GM21737 (cell line): ENCODE data around the gene SMYD5.
"Not testable (repeated sequence)": the region's sequence is repeated elsewhere in the genome, so short reads cannot be mapped to it uniquely, and the experiment has no call there.

Source experiments
- ATAC-seq: cut with Tn5 transposase; IDR thresholded peaks from one replicate; pipeline ENCODE4 v1.9.1; 2021; ENCODE audit warnings: mild to moderate bottlenecking, moderate library complexity; ENCODE audit not compliant: unreplicated experiment

Gene SMYD5

DNA sequence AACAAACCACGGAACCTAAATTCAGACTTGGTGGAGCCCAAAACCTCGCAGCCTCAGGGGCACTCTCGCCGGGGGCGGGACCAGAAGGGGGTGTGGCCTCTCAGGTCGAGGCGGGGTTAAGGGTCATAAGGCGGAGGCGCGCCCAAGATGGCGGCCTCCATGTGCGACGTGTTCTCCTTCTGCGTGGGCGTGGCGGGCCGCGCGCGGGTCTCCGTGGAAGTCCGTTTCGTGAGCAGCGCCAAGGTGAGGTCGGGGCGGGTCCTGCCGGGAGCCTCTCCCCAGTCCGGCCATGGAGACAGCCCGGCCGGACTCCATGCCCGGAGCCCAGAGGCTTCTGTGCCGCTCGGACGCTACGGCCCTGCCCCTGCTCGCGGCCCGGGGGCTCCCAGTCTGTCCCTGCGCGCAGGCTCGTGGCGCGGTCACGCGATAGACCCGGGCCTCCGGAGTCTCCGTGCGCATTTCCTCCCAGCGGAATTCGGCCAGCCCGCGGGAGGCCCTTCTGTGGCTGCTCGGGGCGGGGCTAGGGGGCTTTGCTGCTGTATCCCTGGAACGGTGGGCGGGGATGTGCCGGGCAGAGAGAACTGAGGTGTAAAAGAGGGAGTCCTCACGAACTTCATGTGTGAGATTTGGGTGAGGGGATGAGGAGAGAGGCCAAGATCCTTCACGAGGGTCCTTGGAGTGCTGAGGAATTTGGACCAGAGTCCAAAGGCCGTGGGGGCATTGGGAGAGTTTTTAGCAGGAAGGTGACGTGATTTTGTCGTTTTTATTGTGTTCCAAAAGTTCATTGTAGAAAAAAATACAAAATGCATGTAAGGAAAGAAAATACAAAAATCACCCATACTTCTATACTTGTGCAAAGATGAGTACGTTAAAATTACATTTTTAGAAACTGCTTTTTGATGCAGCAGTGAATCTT lies at the start of gene SMYD5:
Gene SMYD5 (plus strand): TSS at position 126 of the 916 bp plus-strand sequence. CDS start 22 bp downstream, at position 148.
- ATAC-seq, result peak; percentile 95

DNA sequence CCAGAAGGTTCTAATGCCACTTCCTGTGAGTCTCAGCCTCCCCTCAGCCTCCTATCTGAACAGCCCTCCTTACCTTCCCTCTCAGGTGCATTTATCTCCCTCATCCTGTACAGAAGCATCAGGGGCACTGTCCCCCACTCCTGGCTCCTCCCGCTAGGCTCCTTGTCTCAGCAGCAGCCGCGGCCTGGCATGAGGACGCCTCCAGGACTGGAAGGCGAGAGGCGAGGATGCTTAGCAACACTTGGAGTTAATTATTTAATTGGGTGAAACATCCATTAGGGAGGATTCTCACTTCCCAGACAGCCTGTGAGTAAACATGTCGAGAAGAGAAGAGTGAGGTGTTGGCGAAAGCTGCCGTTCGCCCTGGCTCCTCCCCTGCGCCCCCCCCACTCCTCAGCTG lies 48.1 kb upstream of the SMYD5 start:
- not testable (repeated sequence) for ATAC-seq

DNA sequence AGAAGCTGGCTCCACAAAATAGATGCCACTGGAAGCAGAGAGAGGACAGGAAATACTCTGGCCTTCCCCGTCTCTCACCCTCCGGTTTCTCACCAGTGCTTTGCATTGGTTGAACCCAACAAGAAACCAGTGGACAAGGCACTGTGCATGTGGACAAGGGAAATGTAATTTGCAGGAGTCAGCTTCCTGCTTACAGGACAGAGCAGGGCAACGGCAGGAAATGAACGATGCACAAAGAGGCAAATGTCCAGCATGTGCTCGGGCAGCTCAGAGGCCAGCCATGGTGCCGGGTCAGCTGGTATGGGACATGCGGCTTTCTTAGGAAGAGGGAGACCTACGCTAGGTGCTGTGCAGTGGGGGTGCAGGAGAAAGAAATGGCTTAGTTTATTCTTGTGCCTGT lies 47.2 kb upstream of the SMYD5 start:
- ATAC-seq, result not testable (repeated sequence)

DNA sequence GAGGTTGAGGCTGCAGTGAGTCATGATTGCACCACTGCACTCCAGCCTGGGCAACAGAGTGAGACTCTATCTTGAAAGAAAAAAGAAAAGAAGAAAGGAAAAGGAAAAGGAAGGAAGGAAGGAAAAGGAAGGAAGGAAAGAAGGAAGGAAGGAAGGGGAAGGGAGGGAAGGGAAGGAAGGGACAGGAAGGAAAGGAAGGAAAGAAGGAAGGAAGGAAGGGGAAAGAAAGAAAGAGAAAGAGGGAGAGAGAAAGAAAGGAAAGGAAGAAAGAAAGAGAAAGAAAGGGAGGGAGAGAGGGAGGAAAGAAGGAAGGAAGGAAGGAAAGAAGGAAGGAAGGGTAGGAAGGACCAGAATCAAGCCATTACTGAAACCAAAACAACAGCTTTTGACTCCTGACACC lies 45.7 kb upstream of the SMYD5 start:
- not testable (repeated sequence) for ATAC-seq

DNA sequence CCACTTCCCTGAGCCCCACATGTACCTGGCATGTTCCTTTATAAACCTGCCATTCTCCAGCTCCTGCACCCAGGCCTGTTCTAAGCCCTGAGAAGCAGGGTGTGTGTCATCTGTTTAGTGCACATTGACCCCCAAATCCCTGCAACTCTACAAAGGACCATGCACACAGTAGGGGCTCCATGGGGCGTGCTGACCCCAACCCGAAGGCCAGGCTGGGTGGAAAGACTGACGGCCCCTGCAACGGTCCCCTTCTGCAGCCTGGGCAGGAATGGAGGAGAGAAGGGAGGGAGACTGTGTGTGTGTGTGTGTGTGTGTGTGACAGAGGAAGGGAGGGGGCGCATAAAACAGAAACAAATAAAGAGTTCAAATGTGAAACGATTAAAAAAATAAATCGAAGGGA lies 43.7 kb upstream of the SMYD5 start:
- ATAC-seq, result not testable (repeated sequence)

DNA sequence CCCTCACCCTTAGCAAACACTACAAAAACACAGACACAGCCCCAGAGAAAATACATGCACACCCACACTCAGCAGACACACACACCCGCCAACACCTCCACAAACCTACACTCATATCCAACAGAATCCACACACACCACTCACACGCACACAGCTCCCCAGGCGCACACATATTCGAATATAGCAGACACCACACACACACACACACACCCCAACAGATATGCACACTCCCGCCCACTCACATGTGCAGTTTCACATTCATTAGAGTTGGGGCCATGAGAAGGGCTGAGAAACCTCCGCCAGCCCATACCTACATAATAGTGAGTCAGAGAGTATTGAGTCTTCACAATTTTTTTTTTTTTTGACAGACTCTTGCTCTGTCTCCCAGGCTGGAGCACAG lies 41.1 kb upstream of the SMYD5 start:
- ATAC-seq, result no peak

DNA sequence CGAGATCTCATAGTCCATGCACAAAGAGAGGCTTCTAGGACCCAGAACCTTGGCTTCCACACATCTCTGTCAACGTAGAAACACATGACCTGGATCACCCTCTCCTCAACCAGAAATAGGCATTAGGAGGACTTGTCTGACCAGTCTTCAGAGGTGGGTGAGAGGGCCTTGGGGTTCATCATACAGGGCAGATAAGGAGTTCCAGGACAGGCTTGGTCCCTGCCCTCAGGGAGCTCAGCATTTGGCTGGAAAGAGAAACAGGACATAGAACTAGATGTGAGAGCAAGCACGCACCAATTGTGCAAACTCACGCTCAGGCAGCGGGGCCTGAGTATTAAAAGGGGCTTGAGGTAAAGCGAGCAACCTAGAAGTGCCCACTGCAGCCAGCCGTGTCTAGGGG lies 40.3 kb upstream of the SMYD5 start:
- no peak for ATAC-seq

DNA sequence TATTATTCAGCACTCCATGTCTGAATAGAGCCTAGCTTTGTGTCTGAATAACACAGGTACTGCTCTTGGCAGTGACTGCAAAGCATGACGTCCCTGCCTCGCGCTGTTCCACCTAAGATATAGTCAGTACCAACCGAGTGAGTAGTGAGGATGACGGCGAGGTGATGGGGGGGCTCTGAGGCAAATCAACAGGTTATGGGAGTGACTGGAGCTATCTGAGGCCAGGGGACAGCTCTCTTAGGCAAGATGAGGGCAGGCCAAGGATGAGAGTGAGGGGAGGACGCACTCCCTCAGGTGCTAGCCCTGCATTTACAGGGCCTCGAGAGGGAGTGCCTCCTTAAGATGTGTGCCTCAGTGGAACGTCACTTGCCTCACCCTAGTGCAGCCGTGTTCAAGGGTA lies 39.8 kb upstream of the SMYD5 start:
- no peak for ATAC-seq

DNA sequence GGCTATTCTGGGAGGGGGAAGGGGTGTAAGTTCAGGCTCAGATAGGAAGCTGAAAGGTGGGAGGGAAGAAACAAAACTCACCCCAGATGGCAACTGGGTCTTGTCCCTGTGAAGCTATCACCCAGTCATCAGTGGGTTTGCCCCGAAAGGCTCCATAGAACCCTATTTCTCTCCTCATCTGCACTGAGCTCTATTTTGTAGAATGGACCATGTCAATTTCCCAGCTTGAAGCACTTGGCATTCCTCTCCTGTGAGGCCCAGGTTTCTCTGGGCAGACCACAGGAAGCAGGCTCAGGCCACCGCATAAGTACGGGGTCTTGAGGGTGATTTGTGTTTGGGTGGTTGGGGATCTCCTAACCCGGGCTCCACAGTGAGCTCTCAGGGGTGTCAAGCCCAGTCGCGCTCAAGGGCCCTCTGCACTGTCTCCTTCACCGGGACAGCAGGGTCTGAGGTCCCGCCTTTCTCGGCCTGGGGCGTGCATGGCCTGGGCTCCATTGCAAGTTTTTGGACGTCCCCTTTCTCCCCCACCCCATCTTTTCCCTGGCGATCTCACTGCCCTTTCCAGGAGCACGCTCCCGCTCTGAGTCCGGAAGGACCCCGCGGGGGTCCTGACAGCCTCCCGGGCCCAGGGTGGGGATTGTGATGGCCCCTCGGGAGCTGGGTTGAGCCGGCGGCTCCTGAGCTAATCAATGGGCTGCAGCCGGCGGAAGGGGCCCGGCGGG lies 38.9 kb upstream of the SMYD5 start:
- no peak for ATAC-seq

DNA sequence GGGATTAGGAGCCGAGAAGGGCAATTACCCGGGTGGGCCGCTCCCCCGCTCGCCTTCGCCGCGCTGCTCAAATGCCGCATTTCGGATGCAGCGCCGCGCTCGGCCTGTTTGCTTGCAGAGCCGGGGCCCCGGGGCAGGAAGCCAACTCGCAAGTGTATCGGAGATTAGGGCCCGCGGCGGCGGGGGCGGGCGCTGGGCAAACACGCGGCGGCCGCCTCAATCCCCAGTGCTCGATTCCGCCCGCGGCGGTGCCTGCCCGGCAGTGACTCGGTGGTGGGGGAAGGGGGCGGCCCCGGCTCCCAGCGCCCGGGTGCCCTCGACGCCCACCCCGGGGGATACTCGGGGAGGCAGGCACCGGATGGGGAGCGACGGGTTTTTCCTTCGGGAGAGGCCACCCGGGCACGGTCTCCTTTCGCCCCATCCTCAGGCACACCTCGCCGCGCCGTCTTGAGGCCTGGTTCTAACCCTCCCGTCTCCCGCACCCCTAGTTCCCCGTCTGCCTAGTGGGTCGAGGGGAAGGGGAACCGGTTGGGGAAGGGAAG lies 38.3 kb upstream of the SMYD5 start:
- ATAC-seq, result no peak

DNA sequence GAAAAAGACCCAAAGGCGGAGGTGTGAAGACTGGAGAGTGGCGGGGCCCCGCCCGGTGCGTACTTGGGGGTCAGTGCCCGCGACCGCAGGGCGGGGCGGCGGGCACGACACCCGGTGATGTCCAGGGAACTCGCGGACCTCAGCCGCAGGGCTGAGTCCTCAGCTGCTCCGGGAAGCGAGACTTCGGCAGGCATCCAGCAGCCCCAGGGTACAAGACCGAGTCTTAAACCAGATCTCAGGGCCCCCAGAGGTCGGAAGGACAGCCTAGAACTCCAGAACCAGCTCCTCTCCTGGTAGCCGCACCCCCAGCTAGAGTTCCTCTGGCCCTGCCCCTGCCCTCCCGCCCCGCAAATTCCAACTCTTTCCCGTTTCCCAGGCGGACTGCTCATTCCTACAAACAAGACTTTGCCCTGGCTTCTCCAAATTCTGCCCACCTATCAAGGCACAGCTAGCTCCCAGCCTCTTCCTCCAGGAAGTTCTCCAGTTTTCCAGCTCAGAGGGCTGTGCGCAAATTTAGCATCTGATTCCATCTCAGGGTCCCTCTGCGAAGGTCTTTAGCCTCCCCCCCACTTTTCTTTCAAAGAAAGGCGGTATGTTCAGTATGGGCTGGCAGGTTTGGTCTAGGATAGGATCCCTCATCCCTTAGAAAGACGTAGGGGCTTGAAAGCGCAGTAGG lies 37.7 kb upstream of the SMYD5 start:
- no peak for ATAC-seq

DNA sequence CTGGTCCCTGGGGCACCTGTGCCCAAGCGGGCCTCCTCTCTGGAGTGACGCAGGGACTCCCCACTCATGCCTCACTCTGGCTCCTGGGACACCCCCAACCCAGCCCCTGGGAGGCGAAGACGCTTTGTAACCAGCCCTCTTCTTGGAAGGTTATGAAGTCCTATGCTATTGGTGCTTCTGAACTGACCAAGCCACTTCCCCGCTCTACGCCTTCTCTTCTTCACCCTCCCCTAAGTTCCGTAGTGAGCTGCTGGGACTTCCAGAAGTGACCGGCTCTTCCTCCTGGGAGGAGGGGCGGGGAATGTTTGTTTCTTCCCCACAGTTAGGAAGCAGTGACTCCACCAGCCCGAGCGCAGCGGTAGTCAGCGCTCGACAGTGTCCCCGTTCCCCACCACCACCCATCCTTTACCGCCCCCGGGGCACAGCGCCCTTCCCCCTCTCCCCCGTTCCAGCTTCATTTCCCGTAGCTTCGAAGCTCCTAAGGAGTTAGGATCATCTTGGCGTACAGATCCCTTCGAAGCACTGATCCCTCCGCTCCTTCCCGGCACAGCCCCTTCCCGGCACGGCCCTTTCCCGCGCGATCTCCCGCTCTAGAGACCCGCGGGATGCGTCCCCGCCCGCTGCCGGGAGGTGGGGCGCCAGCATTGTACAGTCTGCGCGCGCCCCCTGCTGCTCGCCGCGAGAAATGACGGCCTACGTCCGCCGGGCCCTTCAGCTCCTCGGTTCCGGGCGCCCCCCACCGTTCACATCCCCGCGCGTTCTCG lies 37.0 kb upstream of the SMYD5 start:
- peak; percentile 97 for ATAC-seq

DNA sequence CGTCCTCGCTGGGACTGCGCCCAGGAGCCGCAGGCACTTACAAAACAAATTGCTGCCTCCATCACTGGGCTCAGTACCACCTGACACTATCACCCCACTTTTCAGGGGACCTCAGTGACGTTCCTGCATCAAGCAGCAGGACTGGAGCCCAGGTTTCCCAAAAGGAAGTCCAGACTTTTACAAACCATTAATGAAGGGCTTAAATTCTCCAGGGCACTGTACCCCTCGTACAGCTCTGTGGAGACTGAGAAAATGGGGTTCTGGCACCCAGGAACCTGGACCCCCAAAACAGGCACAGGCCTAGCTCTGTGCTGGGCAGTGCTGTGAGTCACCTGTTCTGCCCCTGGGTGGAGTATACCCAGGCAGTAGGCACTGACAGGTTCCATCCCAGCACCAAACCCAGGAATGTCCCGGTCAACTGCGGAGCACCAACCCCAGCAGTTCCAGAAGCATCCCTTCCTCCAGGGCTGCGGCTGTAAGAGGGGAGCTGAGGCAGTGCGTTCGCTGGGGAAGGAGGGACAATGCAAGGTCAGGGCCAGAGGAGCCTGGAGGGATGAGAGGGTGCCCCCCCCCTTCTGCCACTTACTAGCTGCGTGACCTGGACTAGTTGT lies 36.3 kb upstream of the SMYD5 start:
- ATAC-seq, result no peak

DNA sequence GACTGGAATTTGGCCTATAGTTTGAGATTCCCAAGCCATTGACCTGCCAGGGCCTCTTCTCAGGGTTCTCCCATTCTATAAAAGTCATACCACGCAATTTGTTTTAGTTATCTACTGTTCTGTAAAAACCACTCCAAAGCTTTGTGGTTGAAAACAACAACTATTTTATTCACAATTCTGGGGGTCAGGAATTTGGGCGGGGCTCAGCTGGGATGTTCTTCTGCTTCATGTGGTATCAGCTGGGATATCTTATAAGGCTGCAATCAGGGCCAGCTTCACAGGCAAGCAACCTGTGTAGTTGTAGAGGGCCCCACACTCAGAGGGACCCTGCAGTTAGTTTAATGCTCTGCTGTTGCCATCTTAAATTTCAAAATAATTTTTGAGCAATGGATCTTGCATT lies 28.1 kb upstream of the SMYD5 start:
- ATAC-seq, result no peak

DNA sequence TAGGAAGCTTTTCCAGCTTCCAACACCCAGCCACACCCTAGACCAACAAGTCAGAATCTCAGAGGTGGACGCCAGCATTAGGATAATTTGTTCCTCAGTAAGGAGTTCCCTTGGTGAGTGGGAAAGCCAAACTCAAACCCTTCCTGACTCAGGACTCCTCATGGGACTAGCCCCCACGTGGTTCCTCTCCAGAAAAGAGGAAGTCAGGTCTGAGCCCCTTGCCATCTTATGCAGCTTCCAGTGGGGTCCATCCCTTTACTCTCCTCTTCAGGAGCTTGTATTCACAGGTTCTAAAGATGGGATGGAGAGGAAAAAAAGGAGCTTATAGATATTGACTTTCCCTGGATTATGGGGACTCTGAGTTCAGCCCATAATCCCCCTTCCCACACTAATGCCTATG lies 26.5 kb upstream of the SMYD5 start:
- ATAC-seq, result no peak

DNA sequence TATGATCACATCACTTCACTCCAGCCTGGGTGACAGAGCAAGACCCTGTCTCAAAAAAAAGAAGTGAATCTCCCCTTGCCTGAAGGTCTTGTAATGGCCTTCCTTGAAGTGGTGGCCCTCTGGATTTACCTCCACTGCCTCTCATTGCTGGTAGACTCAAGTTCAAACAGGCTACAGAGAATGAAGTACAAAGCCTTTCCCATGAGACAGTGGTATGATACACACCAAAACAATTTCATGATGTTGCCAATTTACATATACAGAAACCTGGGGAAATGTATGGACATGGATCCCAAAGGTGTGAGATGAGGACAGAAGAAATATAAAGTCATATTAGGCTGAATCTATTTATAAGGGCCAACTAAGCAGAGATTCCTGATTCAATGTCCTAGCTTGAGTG lies 16.5 kb upstream of the SMYD5 start:
- ATAC-seq, result no peak

DNA sequence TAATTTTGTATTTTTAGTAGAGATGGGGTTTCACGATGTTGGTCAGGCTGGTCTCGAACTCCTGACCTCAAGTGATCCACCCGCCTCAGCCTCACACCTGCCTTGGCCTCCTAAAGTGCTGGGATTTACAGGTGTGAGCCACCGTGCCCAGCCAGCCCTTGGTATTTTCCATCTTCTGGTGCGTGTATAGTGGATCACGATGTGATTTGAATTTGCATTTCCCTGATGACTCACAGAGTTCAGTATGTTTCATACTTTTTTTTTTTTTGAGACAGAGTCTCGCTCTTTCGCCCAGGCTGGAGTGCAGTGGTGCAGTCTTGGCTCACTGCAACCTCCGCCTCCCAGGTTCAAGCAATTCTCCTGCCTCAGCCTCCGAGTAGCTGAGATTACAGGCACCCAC lies 13.8 kb upstream of the SMYD5 start:
- not testable (repeated sequence) for ATAC-seq

DNA sequence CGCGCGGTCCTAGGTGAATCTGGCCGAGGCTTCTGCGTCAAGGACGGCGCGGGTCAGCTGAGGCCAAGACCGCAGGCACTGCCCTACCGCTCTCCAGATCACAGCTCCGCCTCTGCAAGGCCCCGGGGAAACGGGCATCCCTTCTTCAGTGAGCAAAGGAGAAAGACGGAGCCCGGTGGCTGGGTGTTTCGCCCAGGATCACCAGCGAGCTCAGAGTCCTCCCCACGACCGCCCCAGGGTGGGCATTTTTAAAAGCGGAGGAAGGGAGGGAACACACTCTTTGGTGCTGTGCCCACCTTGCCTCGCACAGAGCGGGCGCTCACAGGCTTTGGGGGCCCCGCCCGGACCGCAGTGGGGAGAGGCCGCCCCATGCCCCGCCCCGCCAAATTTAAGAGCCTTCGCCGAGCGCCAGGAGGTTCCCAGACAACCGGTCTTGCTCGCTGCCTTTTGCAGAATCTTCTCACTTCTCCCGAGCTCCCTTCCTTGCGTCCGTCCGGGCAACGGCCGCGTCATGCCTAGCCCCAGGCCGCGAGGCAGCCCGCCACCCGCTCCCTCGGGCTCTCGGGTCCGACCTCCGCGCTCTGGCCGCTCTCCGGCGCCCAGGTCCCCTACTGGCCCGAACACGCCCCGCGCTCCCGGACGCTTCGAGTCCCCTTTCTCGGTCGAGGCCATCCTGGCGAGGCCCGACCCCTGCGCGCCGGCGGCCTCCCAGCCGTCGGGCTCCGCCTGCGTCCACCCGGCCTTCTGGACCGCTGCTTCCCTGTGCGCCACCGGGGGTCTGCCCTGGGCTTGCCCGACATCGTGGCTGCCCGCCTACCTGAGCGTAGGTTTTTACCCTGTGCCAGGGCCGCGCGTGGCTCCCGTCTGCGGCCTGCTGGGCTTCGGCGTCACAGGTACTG lies 11.6 kb upstream of the SMYD5 start, which contains the start of gene NOTO:
Gene NOTO (plus strand): TSS at position 419 of the 899 bp plus-strand sequence. CDS start 93 bp downstream, at position 512.
- no peak for ATAC-seq
